G401.6 (cell line): ENCODE measurements around the gene CSPG4.
"Not testable (repeated sequence)": the region's sequence is repeated elsewhere in the genome, so short reads cannot be mapped to it uniquely, and the experiment has no call there.

ENCODE experiments used
- FAIRE-seq: peaks from 2 replicates; lab custom pipeline; 2012; peaks lifted over from hg19 to GRCh38; lab: Jason Lieb, UNC

CSPG4 gene

GRCh38 chr15:75725006-75725718 lies 12.5 kb upstream of the CSPG4 start:
- FAIRE-seq: no peak

GRCh38 chr15:75723847-75724660 lies 11.4 kb upstream of the CSPG4 start:
- FAIRE-seq: no peak

DNA sequence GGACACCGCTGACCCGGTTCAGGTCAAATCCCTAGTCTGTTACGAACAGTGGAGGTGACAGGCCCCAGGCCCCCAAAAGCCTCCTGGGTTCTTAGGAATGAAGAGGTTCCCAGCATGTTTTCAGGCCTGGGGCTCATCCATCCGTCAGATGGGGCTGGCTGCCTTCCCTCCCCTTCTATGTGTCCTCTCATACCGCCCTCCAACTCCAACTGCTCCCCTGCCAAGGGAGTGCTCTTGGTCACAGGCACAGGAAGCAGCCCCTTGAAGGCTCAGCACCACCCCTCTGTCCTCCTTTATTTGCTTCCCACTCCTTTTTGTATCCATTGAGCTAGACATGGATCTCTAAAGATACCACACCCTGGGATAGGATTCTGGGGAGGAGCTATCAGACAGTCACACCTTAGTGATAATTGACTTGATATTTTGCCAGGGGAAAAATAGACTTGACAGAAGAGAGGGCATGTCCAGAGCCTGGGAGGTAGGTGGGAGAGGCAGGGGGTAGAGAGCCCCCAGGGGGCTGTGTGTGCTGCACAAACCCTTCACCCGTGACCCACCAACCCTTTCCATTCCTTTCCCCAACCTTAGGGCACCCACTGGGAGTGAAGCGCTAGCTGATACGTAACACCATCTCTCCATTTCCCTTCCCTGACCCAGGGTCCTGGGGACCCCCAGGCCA lies 10.7 kb upstream of the CSPG4 start:
- no peak for FAIRE-seq

- no peak for FAIRE-seq
These were observed 9.5 kb upstream of the CSPG4 start for GRCh38 chr15:75721923-75722870.

DNA sequence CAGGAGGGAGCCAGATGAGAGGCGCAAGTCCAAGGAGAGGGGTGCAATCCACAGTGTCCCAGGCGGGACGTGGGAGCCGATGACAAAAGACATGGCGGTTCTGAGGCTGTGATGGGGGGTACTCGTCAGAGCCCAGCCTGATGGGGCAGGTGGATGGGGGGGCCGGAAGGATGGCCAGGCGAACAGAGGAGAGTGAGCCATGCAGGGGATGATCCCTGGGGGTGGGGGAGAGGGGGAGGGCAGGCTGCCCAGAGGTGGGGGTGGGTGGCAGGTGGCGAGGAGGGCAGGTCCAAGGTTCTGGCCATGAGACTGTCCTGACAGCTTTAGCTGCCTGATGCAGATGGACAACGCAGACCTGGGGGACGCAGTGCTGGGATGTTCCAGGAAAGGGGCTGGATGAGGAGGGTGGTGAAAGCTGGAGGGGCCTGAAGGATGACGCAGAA lies 8.9 kb upstream of the CSPG4 start:
- FAIRE-seq: no peak

DNA sequence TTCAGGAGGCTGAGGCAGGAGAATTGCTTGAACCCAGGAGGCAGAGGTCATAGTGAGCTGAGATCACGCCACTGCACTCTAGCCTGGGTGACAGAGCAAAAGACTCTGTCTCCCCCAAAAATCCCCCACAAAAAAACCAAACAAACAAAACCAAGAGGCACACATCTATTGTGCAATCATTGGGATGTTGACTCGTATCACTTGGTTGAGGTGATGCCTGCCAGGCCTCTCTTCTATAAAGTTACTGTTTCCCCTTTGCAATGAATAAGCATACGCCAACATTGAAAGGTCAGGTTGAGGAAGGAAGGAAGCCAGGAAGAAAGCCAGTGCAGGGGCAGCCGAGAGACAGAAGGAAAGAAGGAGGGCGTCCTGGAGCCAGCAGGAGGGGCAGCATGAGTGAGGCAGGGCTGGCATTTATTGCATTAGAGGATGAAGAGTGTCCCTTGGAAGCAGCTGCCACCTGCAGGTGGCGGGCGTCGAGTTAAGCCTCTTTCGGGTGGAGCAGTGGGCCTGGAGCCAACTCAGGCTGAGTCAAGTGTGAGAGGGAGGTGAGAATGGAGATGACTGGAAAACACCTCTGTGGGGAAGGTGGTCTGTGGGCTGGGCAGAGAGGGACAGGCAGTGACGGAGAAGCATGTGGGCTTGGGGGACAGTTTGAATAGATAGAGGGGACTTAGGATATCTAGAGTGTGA lies 8.3 kb upstream of the CSPG4 start:
- FAIRE-seq: no peak

DNA sequence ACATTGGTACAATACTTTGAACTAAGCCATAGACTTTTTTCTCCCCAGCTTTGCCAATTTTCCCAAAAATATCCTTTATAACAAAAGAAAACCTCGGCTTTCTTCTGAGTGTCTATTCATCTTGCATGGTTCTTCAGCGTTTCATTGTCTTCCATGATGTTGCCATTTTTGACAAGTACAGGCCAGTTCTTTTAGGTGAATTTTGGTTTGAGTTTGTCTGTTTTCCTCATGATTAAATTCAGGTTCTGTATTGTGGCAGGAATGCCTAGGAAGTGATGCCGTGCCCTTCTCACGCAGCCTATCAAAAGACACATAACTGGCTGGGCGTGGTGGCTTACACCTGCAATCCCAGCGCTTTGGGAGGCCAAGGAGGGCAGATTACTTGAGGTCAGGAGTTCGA lies 7.6 kb upstream of the CSPG4 start:
- FAIRE-seq: no peak

DNA sequence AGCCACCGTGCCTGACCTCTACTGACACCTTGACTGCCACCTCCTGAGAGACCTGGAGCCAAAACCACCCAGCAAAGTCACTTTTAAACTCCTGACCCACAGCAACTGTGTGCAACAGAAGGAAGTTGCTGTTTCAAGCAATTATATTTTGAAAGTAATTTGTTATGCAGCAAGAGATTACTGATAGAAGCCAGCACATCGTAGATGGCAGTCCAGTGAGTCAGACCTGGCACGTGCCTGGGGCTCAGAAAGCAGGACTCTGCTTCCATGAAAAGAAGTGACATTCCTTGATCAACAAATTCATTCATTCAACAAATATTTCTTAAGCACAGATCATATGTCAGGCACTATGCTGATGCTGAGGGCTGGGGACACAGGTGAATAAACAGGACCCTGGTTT lies 5.7 kb upstream of the CSPG4 start:
- no peak for FAIRE-seq

DNA sequence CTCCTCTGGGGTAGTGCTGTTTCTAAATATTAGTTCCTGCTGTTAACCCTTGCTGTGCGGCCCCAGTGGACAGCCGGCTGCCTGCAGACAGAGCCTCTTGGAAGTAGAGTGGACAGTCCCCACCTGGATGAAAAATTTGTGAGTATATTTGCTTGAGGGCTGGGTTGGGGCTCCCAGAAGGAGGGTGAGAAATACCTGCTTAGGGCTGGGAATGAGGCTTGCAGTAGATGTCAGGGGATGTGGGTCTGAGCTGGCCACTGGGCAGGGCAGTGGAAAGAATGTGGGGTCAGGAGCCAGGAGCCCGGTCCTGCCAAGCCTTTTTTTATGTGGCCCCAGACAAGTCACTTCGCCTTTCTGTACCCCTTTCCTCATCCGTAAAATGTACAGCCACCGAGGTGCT lies 4.4 kb upstream of the CSPG4 start:
- FAIRE-seq: not testable (repeated sequence)

DNA sequence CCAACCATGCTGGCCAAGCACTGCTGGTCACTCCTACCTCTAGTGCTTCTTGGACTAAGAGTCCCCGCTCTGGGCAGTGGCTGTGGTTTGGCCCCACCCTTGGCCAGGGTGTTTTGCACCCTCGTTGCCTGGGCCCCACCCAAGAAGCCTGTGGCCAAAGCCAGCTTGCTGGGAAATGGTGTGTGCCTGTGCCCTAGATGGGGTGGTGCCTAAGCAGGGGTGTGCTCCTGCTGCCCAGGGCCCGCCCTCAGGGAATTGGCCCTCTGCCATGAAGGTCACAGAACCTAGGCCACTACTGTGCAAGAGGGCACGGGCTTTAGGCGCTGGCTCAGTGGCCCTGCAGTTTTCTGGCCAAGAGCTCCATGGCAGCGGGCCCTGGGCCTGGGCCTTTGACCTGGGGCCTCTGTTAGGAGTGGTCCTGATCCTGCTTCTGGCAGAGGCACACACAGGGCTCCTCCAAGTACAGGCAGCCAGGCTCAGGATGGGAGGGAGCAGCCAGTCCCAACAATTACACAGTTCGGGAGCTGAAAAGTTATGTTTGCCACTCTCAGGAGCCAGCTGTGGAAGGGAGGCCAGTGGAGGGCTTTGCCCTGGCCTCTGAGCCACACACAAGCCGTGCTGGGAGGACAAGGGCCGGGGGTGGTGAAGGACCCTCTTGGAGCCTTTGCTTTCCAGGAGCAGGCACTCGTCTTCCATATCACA lies 3.8 kb upstream of the CSPG4 start:
- not testable (repeated sequence) for FAIRE-seq

GRCh38 chr15:75715312-75715832 lies 2.7 kb upstream of the CSPG4 start:
- FAIRE-seq: not testable (repeated sequence)

GRCh38 chr15:75714195-75714594 lies 1.5 kb upstream of the CSPG4 start:
- FAIRE-seq: no peak

DNA sequence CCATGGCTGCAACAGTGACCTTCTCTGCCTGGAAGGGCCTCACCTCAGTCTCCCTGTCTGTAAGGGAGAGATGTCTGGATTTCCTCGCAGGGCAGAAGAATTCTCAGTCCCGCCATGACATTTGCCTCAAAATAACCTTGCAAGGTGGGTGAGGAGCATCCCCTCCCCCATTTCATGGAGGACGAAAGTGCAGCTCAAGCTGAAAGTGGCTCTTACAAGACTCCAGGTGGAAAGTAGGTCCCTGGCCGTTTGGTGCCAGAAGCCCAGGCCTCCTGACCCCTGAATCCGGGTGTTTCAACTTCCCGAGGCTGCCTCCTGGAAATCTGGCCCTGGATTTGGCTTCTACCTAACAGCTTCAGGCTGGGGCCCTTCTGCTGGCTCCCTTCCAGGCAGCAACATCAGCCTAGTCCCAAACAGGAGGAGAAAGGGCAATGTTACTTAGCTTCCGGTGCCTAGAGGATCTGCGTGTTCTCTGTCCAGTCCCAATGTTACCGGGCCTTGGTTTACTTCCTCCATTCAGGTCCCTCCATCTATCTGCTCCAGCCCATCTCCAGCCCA lies 769 bp upstream of the CSPG4 start:
- no peak for FAIRE-seq

DNA sequence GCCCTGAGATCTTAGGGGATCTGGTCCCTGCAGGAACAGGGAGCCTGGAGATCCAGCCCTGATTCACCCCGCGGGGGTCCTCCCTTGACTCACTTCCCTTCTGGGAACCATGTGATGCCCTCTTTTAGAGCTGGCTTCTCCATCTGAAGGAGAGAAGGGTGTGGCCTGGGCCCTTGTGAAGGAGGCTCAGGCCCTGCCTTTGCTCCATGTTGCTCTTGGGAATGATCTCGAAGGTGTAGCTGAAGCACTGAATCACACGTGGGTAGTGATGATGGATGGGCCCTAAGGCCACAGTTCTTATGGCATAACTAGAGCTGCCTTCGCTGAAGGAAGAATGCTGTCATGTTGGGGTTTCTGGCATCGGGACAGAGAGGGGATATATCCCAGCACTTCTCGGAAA lies 1.2 kb downstream of the CSPG4 start:
- FAIRE-seq: peak; percentile 25

DNA sequence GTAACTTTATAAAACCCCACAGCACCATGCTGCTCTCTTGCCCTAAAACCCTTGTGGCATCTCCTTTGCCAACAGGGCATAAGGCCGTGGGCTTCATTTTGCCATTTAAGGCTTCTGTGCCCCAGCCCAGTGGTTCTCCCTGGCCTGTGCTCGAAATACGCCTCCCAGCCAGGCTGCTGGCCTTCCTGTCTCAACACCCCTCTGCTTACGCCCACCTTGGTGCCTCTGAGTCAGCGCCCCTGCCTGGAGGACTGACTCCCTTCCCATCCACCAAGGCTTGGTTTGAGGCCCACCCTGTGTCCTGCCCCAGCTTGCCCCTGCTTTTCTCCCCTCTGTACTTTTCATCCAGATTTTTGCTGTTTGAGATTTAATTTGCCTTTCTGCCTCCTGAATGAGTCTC lies 1.8 kb downstream of the CSPG4 start:
- FAIRE-seq: not testable (repeated sequence)

DNA sequence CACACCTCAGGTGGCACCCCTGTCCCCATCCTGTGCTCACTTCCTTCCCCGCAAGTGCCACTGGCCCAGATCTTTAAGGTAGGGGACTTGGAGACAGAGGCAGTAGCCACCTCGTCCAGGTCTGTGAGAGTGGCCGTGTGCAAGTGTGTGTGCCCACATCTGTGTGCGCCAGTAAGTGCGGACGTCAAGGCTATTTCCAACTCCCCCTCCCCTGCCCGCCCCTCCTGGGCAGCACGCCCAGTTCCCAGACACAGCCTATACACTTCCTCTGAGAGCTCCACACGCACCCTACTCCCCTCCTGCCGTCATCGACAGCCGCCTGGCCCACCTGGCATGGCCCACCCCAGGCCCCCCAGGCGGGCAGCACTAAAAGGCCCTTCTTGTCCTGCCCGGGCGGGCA lies 3.2 kb downstream of the CSPG4 start:
- not testable (repeated sequence) for FAIRE-seq

DNA sequence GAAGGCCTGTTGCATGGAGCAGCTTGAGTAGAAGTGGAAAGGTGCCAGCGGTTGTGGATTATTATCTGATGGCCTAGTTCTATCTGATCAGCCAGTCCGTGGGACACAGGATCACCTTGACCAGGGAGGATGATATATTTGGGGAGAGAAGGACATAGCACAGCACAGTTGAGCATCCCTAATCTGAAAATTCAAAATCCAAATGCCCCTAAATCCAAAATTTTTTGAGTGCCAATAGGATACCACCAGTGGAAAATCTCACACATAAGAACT lies 6.0 kb downstream of the CSPG4 start:
- FAIRE-seq: no peak

- no peak for FAIRE-seq
These were observed 6.6 kb downstream of the CSPG4 start for GRCh38 chr15:75705854-75706681.

DNA sequence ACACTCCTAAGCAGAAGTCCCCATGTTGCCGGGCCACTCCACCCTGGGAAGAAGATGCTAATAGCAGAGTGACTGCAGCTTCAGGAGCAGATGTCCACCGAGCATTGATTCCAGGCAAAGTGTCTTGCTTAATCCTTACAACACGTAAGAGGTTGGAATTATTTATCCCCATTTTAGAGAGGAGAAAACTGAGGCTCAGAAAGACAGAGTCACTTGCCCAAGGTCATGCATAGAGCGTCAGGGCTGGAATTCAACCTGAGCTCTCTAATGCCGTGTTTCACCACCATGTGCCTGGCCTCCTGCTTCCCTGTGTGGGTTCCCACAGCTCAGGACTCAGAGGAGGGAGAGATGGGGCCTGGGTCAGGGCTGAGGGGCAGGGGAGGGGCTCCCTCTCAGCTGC lies 7.3 kb downstream of the CSPG4 start:
- FAIRE-seq: not testable (repeated sequence)
